HepG2 (cell line): ENCODE measurements around the gene ARHGDIA. TPM values are rescaled to one million over a fixed set of nuclear protein-coding genes. Genes with fewer than 3 reads are reported as not detected.
A peak's percentile ranks its signal among the peaks of the same experiment; 100 is the strongest.

Source experiments
- AGO2 ChIP-seq: fragments of 200-400 bp; formaldehyde crosslinking; optimal IDR thresholded peaks from 2 replicates; pipeline ENCODE3; 2017; ENCODE audit warnings: mild to moderate bottlenecking, low read depth, low read length, moderate library complexity
- DRAP1 ChIP-seq: IDR thresholded peaks from 2 replicates; pipeline ENCODE4 v1.6.1; 2016; ENCODE audit warnings: missing genetic modification reagents, missing compliant biosample characterization
- ETS1 ChIP-seq: sonication (generic); formaldehyde crosslinking; IDR thresholded peaks from 2 replicates; pipeline ENCODE4 v1.4.0; 2020; ENCODE audit warnings: missing genetic modification reagents
- MAX ChIP-seq: IDR thresholded peaks from 2 replicates; pipeline ENCODE4 v1.6.1; 2012; ENCODE audit warnings: inconsistent platforms
- ONECUT2 ChIP-seq: sonication (generic); formaldehyde crosslinking; IDR thresholded peaks from 2 replicates; pipeline ENCODE4 v1.4.0; 2020; ENCODE audit warnings: missing genetic modification reagents
- PHF21A ChIP-seq: sonication (generic); formaldehyde crosslinking; IDR thresholded peaks from 2 replicates; pipeline ENCODE4 v1.5.0; 2020; ENCODE audit warnings: mild to moderate bottlenecking, missing genetic modification reagents
- RCOR2 ChIP-seq: IDR thresholded peaks from 2 replicates; pipeline ENCODE4 v1.6.1; 2016; ENCODE audit warnings: missing biosample characterization, missing genetic modification reagents
- REST ChIP-seq, 2 experiments: IDR thresholded peaks; 2 replicates each; pipeline ENCODE4 v1.6.1; 2011 to 2012; ENCODE audit warnings: low read length in 2 of 2, borderline replicate concordance in 1 of 2, low read depth in 1 of 2, mild to moderate bottlenecking in 1 of 2, moderate library complexity in 1 of 2
- RNF219 ChIP-seq: sonication (generic); formaldehyde crosslinking; IDR thresholded peaks from 2 replicates; pipeline ENCODE4 v1.5.0; 2020; ENCODE audit warnings: mild to moderate bottlenecking, missing genetic modification reagents
- SMARCE1 ChIP-seq: fragments of 450-650 bp; IDR thresholded peaks from 2 replicates; pipeline ENCODE4 v1.6.1; 2017; ENCODE audit warnings: borderline replicate concordance
- SP1 ChIP-seq, 2 experiments: fragments of 450-650 bp in 1 of 2; sonication (generic) in 1 of 2; formaldehyde crosslinking in 1 of 2; IDR thresholded peaks; 2 replicates each; pipeline versions ENCODE4 v1.4.0 to v1.6.1; 2016 to 2020; ENCODE audit warnings: missing genetic modification reagents in 1 of 2
- TBX3 ChIP-seq: fragments of 450-650 bp; IDR thresholded peaks from 2 replicates; pipeline ENCODE4 v1.6.1; 2017; ENCODE audit warnings: antibody characterized with exemption, mild to moderate bottlenecking, inconsistent platforms, borderline replicate concordance
- XRCC5 ChIP-seq: fragments of 200-400 bp; formaldehyde crosslinking; optimal IDR thresholded peaks from 2 replicates; pipeline ENCODE3; 2017; ENCODE audit warnings: mild to moderate bottlenecking, low read length
- ZC3H13 ChIP-seq: sonication (generic); formaldehyde crosslinking; IDR thresholded peaks from 2 replicates; pipeline ENCODE4 v1.8.1; 2023; ENCODE audit warnings: mild to moderate bottlenecking, missing genetic modification reagents, moderate library complexity
- ZC3H4 ChIP-seq: sonication (generic); formaldehyde crosslinking; IDR thresholded peaks from 2 replicates; pipeline ENCODE4 v1.4.0; 2020; ENCODE audit warnings: missing genetic modification reagents, borderline replicate concordance
- ZFX ChIP-seq: sonication (generic); formaldehyde crosslinking; IDR thresholded peaks from 2 replicates; pipeline ENCODE4 v1.4.0; 2020; ENCODE audit warnings: mild to moderate bottlenecking, low read depth, missing genetic modification reagents, moderate library complexity
- ZNF10 ChIP-seq: sonication (generic); formaldehyde crosslinking; IDR thresholded peaks from 2 replicates; pipeline ENCODE4 v1.4.0; 2020; ENCODE audit warnings: mild to moderate bottlenecking, low read depth, missing genetic modification reagents, borderline replicate concordance
- ZNF138 ChIP-seq: sonication (generic); formaldehyde crosslinking; IDR thresholded peaks from 2 replicates; pipeline ENCODE4 v1.5.0; 2020; ENCODE audit warnings: mild to moderate bottlenecking, low read depth, missing genetic modification reagents
- ZNF335 ChIP-seq: sonication (generic); formaldehyde crosslinking; IDR thresholded peaks from 2 replicates; pipeline ENCODE4 v1.4.0; 2020; ENCODE audit warnings: missing genetic modification reagents
- ZNF354B ChIP-seq: sonication (generic); formaldehyde crosslinking; IDR thresholded peaks from 2 replicates; pipeline ENCODE4 v1.8.0; 2022; ENCODE audit warnings: mild to moderate bottlenecking, missing genetic modification reagents
- ZNF567 ChIP-seq: sonication (generic); formaldehyde crosslinking; IDR thresholded peaks from 2 replicates; pipeline ENCODE4 v1.8.1; 2023; ENCODE audit warnings: mild to moderate bottlenecking, missing genetic modification reagents, borderline replicate concordance
- polyA plus RNA-seq, 8 experiments: library from polyadenylated mRNA; depleted of rRNA in 3 of 8; stranded (reverse) in 7 of 8; unstranded in 1 of 8; fragments of >200 nt; fragmentation: Illumina TruSeq in 4 of 8; extraction: Trizol in 4 of 8; gene quantifications; 2 replicates each; pipeline versions ENCODE4 v1.2.1 to v1.2.3, GENCODE V29; 2011 to 2016; ENCODE audit warnings: low read depth in 4 of 8, missing spikeins in 1 of 8, mixed read lengths in 1 of 8; ENCODE audit not compliant: insufficient read depth in 1 of 8
- total RNA-seq, 5 experiments: library from RNA; depleted of rRNA; stranded (reverse); fragments of >200 nt; fragmentation: Illumina TruSeq; extraction: Trizol; gene quantifications; 2 replicates each; pipeline ENCODE4 v1.2.3, GENCODE V29; 2016; ENCODE audit warnings: low read depth in 1 of 5

The ARHGDIA gene
- total and polyA plus RNA-seq, 2 of the 13 experiments (the other 11 are each of a cell fraction or from before 2014, with no cell fraction given), result 40.0 to 64.0 TPM

GRCh38 chr17:81909966-81910839, 39.1 kb upstream of the ARHGDIA start (continued):
- TF ChIP-seq RNF219 (CRISPR knock-in tag) (no peak), SP1 (IDR thresholded peaks at IDR 0.05) (no peak), SP1 (CRISPR knock-in tag; IDR thresholded peaks at IDR 0.05) (peak; percentile 34; the same call in 1 of the 2 replicates), DRAP1 (CRISPR knock-in tag) (peak; percentile 46), SMARCE1 (no peak), REST (IDR thresholded peaks at IDR 0.05; ENCODE audit: borderline replicate concordance in 1 of 2, low read depth in 1 of 2, low read length in 2 of 2) (peak in 1 of 2 experiments; percentile 27; a peak in 1 of 4 replicates), ZNF354B (CRISPR knock-in tag) (peak; percentile 64), ZFX (CRISPR knock-in tag) (peak; percentile 99), ZNF10 (CRISPR knock-in tag) (no peak), ZNF335 (CRISPR knock-in tag) (0 out of 2 replicates have a peak, but pooled peaks have one; percentile 58), ZNF567 (CRISPR knock-in tag) (no peak; the same call in 1 of the 2 replicates), ETS1 (CRISPR knock-in tag) (no peak), RCOR2 (CRISPR knock-in tag) (peak; percentile 81; the same call in 1 of the 2 replicates), ONECUT2 (peak; percentile 34; the same call in 1 of the 2 replicates), TBX3 (peak; percentile 72; the same call in 1 of the 2 replicates), ZC3H4 (CRISPR knock-in tag) (peak; percentile 97), ZNF138 (CRISPR knock-in tag) (0 out of 2 replicates have a peak, but pooled peaks have one; percentile 4), PHF21A (CRISPR knock-in tag) (peak; percentile 94), XRCC5 (no peak), ZC3H13 (CRISPR knock-in tag) (peak; percentile 99), AGO2 (peak; percentile 79), MAX (peak; percentile 51; the same call in 1 of the 2 replicates)
